Measurements from ENCODE around the gene MCU. TPM values are rescaled to one million over a fixed set of nuclear protein-coding genes. Genes with fewer than 3 reads are reported as not detected.

Gene MCU
- total RNA-seq, 1 experiment from 2014 or later = 37.2 TPM

DNA sequence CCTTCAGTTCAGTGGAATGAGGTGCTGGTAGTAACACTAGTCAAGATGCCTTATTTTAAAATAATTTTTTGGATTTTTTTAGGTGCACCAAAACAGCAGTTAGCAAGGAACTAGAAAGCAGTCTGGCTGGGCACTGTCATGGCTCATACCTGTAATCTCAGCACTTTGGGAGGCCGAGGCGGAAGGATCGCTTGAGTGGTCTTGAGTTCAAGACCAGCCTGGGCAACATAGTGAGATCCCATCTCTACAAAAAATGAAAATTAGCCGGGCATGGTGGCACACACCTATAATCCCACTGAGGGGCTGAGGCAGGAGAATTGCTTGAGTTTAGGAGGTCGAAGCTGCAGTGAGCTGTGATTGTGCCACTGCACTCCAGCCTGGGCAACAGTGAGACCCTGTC is 236.9 kb downstream of the MCU start:
- DNase-seq (ENCODE audit: low spot score) (no peak), ATAC-seq (no peak)
- ChIA-PET POLR2A (no interaction called here), CTCF (no interaction called here)
- no peaks in the 10 kb centered on the region for H3K36me3 Mint-ChIP-seq
- no peaks in the 10 kb centered on the region for H3K9me3 Mint-ChIP-seq
- no peaks in the 10 kb centered on the region for H3K4me1 Mint-ChIP-seq
- H3K27me3 Mint-ChIP-seq (ENCODE audit: low read depth) = no peaks in the 10 kb centered on the region
- no peak overlapping the region for H3K4me3 Mint-ChIP-seq
- no peak overlapping the region for H3K27ac Mint-ChIP-seq
- TF ChIP-seq FOXP1 (CRISPR knock-in tag; IDR thresholded peaks at IDR 0.05; ENCODE audit: borderline replicate concordance) (no peak), ZNF121 (CRISPR knock-in tag; IDR thresholded peaks at IDR 0.05) (peak; percentile 62)

DNA sequence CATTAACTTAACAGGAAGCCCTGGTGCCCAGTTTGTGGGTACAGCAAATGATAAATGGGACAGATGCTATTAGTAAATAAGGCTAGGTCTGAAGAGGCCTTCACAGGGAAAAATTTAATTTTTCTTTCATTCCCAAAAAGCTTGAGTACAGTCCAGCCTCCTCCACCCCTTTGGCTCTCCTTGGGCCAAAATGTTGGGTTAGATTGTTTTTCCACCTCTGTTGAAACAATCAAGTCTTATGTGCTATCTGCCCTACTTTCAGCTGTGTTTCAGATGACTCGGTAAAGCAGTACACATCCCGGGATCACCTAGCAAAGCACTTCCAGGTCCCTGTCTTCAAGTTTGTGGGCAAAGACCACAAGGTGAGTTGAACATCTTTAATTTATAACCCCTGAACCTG is 238.3 kb downstream of the MCU start:
- Mint-ChIP-seq H3K36me3 (no peaks in the 10 kb centered on the region), H3K27ac (no peak overlapping the region), H3K27me3 (ENCODE audit: low read depth) (no peaks in the 10 kb centered on the region), H3K4me1 (no peaks in the 10 kb centered on the region), H3K4me3 (no peak overlapping the region), H3K9me3 (no peaks in the 10 kb centered on the region)
- CTCF ChIA-PET = interaction anchor here (0.7 kb wide), 1 partner anchor 535 kb away, joined by 3 read pairs; no protein-coding TSS in a partner anchor
- DNase-seq (ENCODE audit: low spot score) = no peak
- TF ChIP-seq, protein P1, sequence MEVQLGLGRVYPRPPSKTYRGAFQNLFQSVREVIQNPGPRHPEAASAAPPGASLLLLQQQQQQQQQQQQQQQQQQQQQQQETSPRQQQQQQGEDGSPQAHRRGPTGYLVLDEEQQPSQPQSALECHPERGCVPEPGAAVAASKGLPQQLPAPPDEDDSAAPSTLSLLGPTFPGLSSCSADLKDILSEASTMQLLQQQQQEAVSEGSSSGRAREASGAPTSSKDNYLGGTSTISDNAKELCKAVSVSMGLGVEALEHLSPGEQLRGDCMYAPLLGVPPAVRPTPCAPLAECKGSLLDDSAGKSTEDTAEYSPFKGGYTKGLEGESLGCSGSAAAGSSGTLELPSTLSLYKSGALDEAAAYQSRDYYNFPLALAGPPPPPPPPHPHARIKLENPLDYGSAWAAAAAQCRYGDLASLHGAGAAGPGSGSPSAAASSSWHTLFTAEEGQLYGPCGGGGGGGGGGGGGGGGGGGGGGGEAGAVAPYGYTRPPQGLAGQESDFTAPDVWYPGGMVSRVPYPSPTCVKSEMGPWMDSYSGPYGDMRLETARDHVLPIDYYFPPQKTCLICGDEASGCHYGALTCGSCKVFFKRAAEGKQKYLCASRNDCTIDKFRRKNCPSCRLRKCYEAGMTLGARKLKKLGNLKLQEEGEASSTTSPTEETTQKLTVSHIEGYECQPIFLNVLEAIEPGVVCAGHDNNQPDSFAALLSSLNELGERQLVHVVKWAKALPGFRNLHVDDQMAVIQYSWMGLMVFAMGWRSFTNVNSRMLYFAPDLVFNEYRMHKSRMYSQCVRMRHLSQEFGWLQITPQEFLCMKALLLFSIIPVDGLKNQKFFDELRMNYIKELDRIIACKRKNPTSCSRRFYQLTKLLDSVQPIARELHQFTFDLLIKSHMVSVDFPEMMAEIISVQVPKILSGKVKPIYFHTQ (CRISPR knock-in tag; IDR thresholded peaks at IDR 0.05) = no peak
- TF ChIP-seq, protein P2, sequence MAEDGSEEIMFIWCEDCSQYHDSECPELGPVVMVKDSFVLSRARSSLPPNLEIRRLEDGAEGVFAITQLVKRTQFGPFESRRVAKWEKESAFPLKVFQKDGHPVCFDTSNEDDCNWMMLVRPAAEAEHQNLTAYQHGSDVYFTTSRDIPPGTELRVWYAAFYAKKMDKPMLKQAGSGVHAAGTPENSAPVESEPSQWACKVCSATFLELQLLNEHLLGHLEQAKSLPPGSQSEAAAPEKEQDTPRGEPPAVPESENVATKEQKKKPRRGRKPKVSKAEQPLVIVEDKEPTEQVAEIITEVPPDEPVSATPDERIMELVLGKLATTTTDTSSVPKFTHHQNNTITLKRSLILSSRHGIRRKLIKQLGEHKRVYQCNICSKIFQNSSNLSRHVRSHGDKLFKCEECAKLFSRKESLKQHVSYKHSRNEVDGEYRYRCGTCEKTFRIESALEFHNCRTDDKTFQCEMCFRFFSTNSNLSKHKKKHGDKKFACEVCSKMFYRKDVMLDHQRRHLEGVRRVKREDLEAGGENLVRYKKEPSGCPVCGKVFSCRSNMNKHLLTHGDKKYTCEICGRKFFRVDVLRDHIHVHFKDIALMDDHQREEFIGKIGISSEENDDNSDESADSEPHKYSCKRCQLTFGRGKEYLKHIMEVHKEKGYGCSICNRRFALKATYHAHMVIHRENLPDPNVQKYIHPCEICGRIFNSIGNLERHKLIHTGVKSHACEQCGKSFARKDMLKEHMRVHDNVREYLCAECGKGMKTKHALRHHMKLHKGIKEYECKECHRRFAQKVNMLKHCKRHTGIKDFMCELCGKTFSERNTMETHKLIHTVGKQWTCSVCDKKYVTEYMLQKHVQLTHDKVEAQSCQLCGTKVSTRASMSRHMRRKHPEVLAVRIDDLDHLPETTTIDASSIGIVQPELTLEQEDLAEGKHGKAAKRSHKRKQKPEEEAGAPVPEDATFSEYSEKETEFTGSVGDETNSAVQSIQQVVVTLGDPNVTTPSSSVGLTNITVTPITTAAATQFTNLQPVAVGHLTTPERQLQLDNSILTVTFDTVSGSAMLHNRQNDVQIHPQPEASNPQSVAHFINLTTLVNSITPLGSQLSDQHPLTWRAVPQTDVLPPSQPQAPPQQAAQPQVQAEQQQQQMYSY (CRISPR knock-in tag; IDR thresholded peaks at IDR 0.05) = no peak
- TF ChIP-seq, protein P3, sequence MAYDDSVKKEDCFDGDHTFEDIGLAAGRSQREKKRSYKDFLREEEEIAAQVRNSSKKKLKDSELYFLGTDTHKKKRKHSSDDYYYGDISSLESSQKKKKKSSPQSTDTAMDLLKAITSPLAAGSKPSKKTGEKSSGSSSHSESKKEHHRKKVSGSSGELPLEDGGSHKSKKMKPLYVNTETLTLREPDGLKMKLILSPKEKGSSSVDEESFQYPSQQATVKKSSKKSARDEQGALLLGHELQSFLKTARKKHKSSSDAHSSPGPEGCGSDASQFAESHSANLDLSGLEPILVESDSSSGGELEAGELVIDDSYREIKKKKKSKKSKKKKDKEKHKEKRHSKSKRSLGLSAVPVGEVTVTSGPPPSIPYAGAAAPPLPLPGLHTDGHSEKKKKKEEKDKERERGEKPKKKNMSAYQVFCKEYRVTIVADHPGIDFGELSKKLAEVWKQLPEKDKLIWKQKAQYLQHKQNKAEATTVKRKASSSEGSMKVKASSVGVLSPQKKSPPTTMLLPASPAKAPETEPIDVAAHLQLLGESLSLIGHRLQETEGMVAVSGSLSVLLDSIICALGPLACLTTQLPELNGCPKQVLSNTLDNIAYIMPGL (CRISPR knock-in tag; IDR thresholded peaks at IDR 0.05) = no peak
- no peak for TF ChIP-seq NR3C1 (CRISPR knock-in tag; conservative IDR thresholded peaks at IDR 0.05; ENCODE audit: low read depth)
- no peak for TF ChIP-seq TCF7 (CRISPR knock-in tag; IDR thresholded peaks at IDR 0.05; ENCODE audit: low read depth)
- no peak for TF ChIP-seq ZNF121 (CRISPR knock-in tag; IDR thresholded peaks at IDR 0.05)
- POLR2A ChIA-PET = no interaction called here
- ATAC-seq = no peak

DNA sequence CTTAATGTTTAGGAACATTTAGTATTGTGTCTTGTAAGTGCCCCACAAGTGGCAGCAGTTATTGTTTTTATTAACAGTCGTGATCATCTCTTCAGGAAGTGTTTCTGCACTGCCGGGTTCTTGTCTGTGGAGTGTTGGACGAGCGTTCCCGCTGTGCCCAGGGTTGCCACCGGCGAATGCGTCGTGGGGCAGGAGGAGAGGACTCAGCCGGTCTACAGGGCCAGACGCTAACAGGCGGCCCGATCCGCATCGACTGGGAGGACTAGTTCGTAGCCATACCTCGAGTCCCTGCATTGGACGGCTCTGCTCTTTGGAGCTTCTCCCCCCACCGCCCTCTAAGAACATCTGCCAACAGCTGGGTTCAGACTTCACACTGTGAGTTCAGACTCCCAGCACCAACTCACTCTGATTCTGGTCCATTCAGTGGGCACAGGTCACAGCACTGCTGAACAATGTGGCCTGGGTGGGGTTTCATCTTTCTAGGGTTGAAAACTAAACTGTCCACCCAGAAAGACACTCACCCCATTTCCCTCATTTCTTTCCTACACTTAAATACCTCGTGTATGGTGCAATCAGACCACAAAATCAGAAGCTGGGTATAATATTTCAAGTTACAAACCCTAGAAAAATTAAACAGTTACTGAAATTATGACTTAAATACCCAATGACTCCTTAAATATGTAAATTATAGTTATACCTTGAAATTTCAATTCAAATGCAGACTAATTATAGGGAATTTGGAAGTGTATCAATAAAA is 240.5 kb downstream of the MCU start:
- CTCF ChIA-PET = no interaction called here
- TF ChIP-seq ZNF396 (CRISPR knock-in tag; IDR thresholded peaks at IDR 0.05; ENCODE audit: borderline replicate concordance) (no peak), ZNF671 (CRISPR knock-in tag; IDR thresholded peaks at IDR 0.05) (no peak), NR3C1 (CRISPR knock-in tag; conservative IDR thresholded peaks at IDR 0.05; ENCODE audit: low read depth) (no peak), GTF2I (CRISPR knock-in tag; conservative IDR thresholded peaks at IDR 0.05) (no peak)
- TF ChIP-seq, protein P4, sequence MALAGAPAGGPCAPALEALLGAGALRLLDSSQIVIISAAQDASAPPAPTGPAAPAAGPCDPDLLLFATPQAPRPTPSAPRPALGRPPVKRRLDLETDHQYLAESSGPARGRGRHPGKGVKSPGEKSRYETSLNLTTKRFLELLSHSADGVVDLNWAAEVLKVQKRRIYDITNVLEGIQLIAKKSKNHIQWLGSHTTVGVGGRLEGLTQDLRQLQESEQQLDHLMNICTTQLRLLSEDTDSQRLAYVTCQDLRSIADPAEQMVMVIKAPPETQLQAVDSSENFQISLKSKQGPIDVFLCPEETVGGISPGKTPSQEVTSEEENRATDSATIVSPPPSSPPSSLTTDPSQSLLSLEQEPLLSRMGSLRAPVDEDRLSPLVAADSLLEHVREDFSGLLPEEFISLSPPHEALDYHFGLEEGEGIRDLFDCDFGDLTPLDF (CRISPR knock-in tag; IDR thresholded peaks at IDR 0.05) = no peak
- TF ChIP-seq, protein P5, sequence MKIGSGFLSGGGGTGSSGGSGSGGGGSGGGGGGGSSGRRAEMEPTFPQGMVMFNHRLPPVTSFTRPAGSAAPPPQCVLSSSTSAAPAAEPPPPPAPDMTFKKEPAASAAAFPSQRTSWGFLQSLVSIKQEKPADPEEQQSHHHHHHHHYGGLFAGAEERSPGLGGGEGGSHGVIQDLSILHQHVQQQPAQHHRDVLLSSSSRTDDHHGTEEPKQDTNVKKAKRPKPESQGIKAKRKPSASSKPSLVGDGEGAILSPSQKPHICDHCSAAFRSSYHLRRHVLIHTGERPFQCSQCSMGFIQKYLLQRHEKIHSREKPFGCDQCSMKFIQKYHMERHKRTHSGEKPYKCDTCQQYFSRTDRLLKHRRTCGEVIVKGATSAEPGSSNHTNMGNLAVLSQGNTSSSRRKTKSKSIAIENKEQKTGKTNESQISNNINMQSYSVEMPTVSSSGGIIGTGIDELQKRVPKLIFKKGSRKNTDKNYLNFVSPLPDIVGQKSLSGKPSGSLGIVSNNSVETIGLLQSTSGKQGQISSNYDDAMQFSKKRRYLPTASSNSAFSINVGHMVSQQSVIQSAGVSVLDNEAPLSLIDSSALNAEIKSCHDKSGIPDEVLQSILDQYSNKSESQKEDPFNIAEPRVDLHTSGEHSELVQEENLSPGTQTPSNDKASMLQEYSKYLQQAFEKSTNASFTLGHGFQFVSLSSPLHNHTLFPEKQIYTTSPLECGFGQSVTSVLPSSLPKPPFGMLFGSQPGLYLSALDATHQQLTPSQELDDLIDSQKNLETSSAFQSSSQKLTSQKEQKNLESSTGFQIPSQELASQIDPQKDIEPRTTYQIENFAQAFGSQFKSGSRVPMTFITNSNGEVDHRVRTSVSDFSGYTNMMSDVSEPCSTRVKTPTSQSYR (CRISPR knock-in tag; IDR thresholded peaks at IDR 0.05) = no peak
- TF ChIP-seq, protein P6, sequence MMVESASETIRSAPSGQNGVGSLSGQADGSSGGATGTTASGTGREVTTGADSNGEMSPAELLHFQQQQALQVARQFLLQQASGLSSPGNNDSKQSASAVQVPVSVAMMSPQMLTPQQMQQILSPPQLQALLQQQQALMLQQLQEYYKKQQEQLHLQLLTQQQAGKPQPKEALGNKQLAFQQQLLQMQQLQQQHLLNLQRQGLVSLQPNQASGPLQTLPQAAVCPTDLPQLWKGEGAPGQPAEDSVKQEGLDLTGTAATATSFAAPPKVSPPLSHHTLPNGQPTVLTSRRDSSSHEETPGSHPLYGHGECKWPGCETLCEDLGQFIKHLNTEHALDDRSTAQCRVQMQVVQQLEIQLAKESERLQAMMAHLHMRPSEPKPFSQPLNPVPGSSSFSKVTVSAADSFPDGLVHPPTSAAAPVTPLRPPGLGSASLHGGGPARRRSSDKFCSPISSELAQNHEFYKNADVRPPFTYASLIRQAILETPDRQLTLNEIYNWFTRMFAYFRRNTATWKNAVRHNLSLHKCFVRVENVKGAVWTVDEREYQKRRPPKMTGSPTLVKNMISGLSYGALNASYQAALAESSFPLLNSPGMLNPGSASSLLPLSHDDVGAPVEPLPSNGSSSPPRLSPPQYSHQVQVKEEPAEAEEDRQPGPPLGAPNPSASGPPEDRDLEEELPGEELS (CRISPR knock-in tag; IDR thresholded peaks at IDR 0.05) = no peak

More for the DNA sequence above, 240.5 kb downstream of the MCU start:
- H3K4me3 Mint-ChIP-seq = no peak overlapping the region
- no peaks in the 10 kb centered on the region for H3K36me3 Mint-ChIP-seq
- DNase-seq (ENCODE audit: low spot score) (no peak), ATAC-seq (no peak)
- no peaks in the 10 kb centered on the region for H3K27me3 Mint-ChIP-seq (ENCODE audit: low read depth)
- POLR2A ChIA-PET = no interaction called here
- no peaks in the 10 kb centered on the region for H3K9me3 Mint-ChIP-seq
- no peaks in the 10 kb centered on the region for H3K4me1 Mint-ChIP-seq
- H3K27ac Mint-ChIP-seq = no peak overlapping the region
